Upper lobe of right lung (tissue), 1 donor: ENCODE data around the gene TFCP2L1. TPM values are rescaled to one million over a fixed set of nuclear protein-coding genes. Genes with fewer than 3 reads are reported as not detected.

Experiments used
- ATAC-seq: fragments of 200-7000 bp; cut with Tn5 transposase; one replicate; pipeline ENCODE4 v1.9.1; 2020; ENCODE audit warnings: mild to moderate bottlenecking, moderate library complexity
- DNase-seq: peaks from one replicate; pipeline ENCODE4 v3.0.0-alpha.2; 2020
- H3K27ac ChIP-seq: fragments of 200-600 bp; one replicate; pipeline ENCODE4 v1.8.0; 2022
- H3K27me3 ChIP-seq: fragments of 200-600 bp; one replicate; pipeline ENCODE4 v1.8.0; 2022; ENCODE audit warnings: mild to moderate bottlenecking
- H3K36me3 ChIP-seq: fragments of 200-600 bp; one replicate; pipeline ENCODE4 v1.8.0; 2022
- H3K4me1 ChIP-seq: fragments of 200-600 bp; one replicate; pipeline ENCODE4 v1.8.0; 2022
- H3K4me3 ChIP-seq: fragments of 200-600 bp; one replicate; pipeline ENCODE4 v1.8.0; 2022; ENCODE audit warnings: mild to moderate bottlenecking
- H3K9me3 ChIP-seq: fragments of 200-600 bp; one replicate; pipeline ENCODE4 v1.8.0; 2022
- intact Hi-C: fragments of 100-400 bp; cut with DNase I; formaldehyde crosslinking; loops from one replicate; pipeline ENCODE4 v1.11.0; 2022
- total RNA-seq: library from RNA; stranded (reverse); fragmentation: NEBNext Ultra II Directional; extraction: Animal tissue kit (Norgen Biotek cat#: 25700); gene quantifications from one replicate; pipeline ENCODE4 v1.2.1, GENCODE V29; 2021
- TF ChIP-seq, protein P1 (sequence below): fragments of 200-600 bp; IDR thresholded peaks from one replicate; pipeline ENCODE4 v1.8.0; 2022; ENCODE audit warnings: antibody characterized with exemption
- donor health status: DM: no; HTN: yes; CAD: no; lungs with severe emphysema.

The TFCP2L1 gene
- total RNA-seq, 1 donor from 2014 or later: 22.0 TPM

- H3K4me3 ChIP-seq: no peak overlapping the region
- H3K4me1 ChIP-seq: peaks cover 19% of the 10 kb centered on the region
- H3K27me3 ChIP-seq: no peaks in the 10 kb centered on the region
- TF ChIP-seq, protein P1, sequence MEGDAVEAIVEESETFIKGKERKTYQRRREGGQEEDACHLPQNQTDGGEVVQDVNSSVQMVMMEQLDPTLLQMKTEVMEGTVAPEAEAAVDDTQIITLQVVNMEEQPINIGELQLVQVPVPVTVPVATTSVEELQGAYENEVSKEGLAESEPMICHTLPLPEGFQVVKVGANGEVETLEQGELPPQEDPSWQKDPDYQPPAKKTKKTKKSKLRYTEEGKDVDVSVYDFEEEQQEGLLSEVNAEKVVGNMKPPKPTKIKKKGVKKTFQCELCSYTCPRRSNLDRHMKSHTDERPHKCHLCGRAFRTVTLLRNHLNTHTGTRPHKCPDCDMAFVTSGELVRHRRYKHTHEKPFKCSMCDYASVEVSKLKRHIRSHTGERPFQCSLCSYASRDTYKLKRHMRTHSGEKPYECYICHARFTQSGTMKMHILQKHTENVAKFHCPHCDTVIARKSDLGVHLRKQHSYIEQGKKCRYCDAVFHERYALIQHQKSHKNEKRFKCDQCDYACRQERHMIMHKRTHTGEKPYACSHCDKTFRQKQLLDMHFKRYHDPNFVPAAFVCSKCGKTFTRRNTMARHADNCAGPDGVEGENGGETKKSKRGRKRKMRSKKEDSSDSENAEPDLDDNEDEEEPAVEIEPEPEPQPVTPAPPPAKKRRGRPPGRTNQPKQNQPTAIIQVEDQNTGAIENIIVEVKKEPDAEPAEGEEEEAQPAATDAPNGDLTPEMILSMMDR: no peak
- ATAC-seq: no peak
- H3K9me3 ChIP-seq: no peaks in the 10 kb centered on the region
- DNase-seq: no peak
- H3K27ac ChIP-seq: no peak overlapping the region
- no peaks in the 10 kb centered on the region for H3K36me3 ChIP-seq
- intact Hi-C loops: no loop called here
These were observed 90.0 kb downstream of the TFCP2L1 start for GRCh38 chr2:121195036-121195435.

DNA sequence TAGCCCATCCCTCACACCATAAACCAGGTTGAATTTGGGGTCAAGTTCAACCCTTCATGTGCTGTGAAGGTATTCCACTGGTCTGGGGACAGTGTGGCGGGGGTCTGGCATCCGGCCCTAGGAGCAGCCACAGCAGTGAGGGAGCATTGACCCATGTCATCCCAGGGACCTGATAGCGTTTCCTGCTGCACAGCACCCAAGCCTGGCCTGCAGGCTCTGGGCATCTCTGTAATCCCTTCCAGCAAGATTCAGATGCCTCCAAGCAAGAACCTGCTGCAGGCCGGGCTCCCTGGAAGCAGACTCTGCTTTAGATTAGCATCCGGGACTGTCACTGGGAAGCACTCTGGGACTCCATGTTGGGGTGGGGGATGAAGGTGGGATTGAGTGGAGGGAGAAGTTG lies 90.4 kb downstream of the TFCP2L1 start:
- no peaks in the 10 kb centered on the region for H3K36me3 ChIP-seq
- no peaks in the 10 kb centered on the region for H3K9me3 ChIP-seq
- ATAC-seq (no peak), DNase-seq (no peak)
- no peak overlapping the region for H3K27ac ChIP-seq
- H3K27me3 ChIP-seq: no peaks in the 10 kb centered on the region
- no peak overlapping the region for H3K4me3 ChIP-seq
- H3K4me1 ChIP-seq: peaks cover 19% of the 10 kb centered on the region
- TF ChIP-seq, protein P1: no peak
- intact Hi-C loops: no loop called here

GRCh38 chr2:121193185-121193584 lies 91.8 kb downstream of the TFCP2L1 start:
- no peaks in the 10 kb centered on the region for H3K36me3 ChIP-seq
- H3K4me3 ChIP-seq: no peak overlapping the region
- no peaks in the 10 kb centered on the region for H3K27me3 ChIP-seq
- no peak overlapping the region for H3K27ac ChIP-seq
- H3K4me1 ChIP-seq: peaks cover 12% of the 10 kb centered on the region
- DNase-seq (no peak), ATAC-seq (no peak)
- no peaks in the 10 kb centered on the region for H3K9me3 ChIP-seq
- intact Hi-C loops: no loop called here
- TF ChIP-seq, protein P1: no peak

DNA sequence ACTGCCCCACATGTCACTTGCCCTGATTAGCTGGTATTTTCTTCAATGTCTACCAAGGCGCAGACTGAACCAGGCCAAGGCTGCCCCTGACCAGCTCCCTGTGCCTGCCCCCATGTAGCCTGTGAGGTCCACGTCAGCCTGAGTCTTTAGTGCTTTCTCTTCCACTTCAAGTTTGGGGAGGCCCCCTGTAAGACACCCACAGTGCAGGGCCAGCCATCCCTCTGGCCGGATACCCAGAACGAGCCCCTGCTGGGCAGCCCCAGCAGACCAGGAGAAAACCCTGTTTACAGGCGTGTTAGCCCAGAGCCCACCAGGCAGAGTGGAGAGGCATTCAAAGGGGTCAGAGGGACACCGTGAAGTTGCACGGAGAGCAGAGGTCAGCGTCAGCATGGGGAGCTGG lies 92.4 kb downstream of the TFCP2L1 start:
- H3K9me3 ChIP-seq: no peaks in the 10 kb centered on the region
- TF ChIP-seq, protein P1: no peak
- H3K27ac ChIP-seq: no peak overlapping the region
- DNase-seq (no peak), ATAC-seq (no peak)
- no peaks in the 10 kb centered on the region for H3K27me3 ChIP-seq
- no peak overlapping the region for H3K4me3 ChIP-seq
- H3K4me1 ChIP-seq: peaks cover 10% of the 10 kb centered on the region
- intact Hi-C loops: no loop called here
- no peaks in the 10 kb centered on the region for H3K36me3 ChIP-seq

DNA sequence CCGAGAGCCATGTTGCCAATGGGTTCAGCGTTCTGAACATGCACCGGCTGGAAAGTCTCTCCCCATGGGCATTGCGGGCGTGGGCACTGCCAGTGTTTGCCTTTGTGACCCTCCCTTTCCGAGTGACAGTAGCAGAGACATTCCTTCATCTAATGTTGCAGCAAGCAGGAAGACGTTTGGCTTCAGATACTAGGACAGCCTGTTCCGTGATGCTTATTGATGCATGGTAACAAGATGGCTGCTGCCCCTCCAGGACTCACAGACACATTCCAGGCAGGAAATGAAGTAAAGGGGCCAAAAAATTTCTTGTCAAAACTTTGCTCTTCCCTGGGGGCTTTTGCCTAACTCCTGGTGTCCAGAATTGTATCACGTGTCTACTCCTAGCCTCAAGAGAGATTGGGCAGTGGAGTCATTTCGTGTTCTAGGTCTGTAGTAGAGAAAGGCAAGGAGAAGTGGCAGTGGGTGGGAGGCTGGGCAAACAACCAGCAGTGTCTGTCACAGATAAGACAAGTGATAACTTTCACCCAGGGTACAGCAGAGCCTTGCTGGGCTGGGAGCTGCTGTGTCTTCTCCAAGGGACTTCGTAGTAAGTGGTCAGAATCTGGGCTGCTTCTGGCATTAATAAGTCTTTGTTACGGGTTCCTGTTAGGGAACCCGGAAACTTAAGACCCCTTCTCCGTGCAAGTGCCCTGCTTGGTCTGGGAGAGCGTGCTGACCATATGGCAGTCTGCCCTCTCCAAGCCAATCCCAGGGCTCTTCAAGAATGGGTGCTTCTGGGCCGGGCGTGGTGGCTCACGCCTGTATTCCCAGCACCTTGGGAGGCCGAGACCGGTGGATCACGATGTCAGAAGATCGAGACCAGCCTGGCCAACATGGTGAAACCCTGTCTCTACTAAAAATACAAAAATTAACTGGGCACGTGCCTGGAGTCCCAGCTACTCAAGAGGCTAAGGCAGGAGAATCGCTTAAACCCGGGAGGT lies 93.5 kb downstream of the TFCP2L1 start:
- ATAC-seq: no peak
- TF ChIP-seq, protein P1: no peak
- no peak for DNase-seq

More for the DNA sequence above, 93.5 kb downstream of the TFCP2L1 start:
- no peaks in the 10 kb centered on the region for H3K36me3 ChIP-seq
- H3K4me1 ChIP-seq: peaks cover 3% of the 10 kb centered on the region
- H3K27ac ChIP-seq: no peak overlapping the region
- H3K4me3 ChIP-seq: no peak overlapping the region
- intact Hi-C loops: no loop called here
- no peaks in the 10 kb centered on the region for H3K27me3 ChIP-seq
- H3K9me3 ChIP-seq: no peaks in the 10 kb centered on the region
